NCI-H146 (cell line): ENCODE data around the gene CLIC5.

Experiments used
- DNase-seq: peaks from one replicate; lab custom pipeline; 2025; lab: John Stamatoyannopoulos, UW

Gene CLIC5

GRCh38 chr6:45997875-45998506, 17.7 kb downstream of the CLIC5 start:
- no peak for DNase-seq

- no peak for DNase-seq
Observed at GRCh38 chr6:45991189-45991588, 24.5 kb downstream of the CLIC5 start.

- no peak for DNase-seq
Observed at GRCh38 chr6:45990162-45990561, 25.5 kb downstream of the CLIC5 start.

- no peak for DNase-seq
Observed at GRCh38 chr6:45988635-45989034, 27.0 kb downstream of the CLIC5 start.

GRCh38 chr6:45987856-45988255, 27.8 kb downstream of the CLIC5 start:
- no peak for DNase-seq

- DNase-seq: no peak
Observed at GRCh38 chr6:45986746-45987274, 28.9 kb downstream of the CLIC5 start.

- DNase-seq: no peak
Observed at GRCh38 chr6:45984788-45985425, 30.8 kb downstream of the CLIC5 start.

- no peak for DNase-seq
Observed at GRCh38 chr6:45984347-45984746, 31.3 kb downstream of the CLIC5 start.

GRCh38 chr6:45983062-45983461, 32.6 kb downstream of the CLIC5 start:
- no peak for DNase-seq

- no peak for DNase-seq
Observed at GRCh38 chr6:45982280-45983036, 33.2 kb downstream of the CLIC5 start.

- no peak for DNase-seq
Observed at GRCh38 chr6:45981046-45981445, 34.6 kb downstream of the CLIC5 start.

- no peak for DNase-seq
Observed at GRCh38 chr6:45979311-45979710, 36.3 kb downstream of the CLIC5 start.

GRCh38 chr6:45974596-45974995, 41.1 kb downstream of the CLIC5 start:
- DNase-seq: no peak

- no peak for DNase-seq
Observed at GRCh38 chr6:45972795-45973503, 42.7 kb downstream of the CLIC5 start.

- DNase-seq: no peak
Observed at GRCh38 chr6:45971287-45971686, 44.4 kb downstream of the CLIC5 start.

- DNase-seq: no peak
Observed at GRCh38 chr6:45970326-45970725, 45.3 kb downstream of the CLIC5 start.

GRCh38 chr6:45969883-45970282, 45.8 kb downstream of the CLIC5 start:
- DNase-seq: no peak

GRCh38 chr6:45969026-45969425, 46.6 kb downstream of the CLIC5 start:
- no peak for DNase-seq

GRCh38 chr6:45967363-45967762, 48.3 kb downstream of the CLIC5 start:
- no peak for DNase-seq

GRCh38 chr6:45966797-45967196, 48.9 kb downstream of the CLIC5 start:
- DNase-seq: no peak

- DNase-seq: no peak
Observed at GRCh38 chr6:45966340-45966739, 49.3 kb downstream of the CLIC5 start.

- no peak for DNase-seq
Observed at GRCh38 chr6:45965792-45966191, 49.9 kb downstream of the CLIC5 start.
